ENCODE data around the gene EEF1A2. TPM values are rescaled to one million over a fixed set of nuclear protein-coding genes. Genes with fewer than 3 reads are reported as not detected.

EEF1A2 gene
- total and polyA plus RNA-seq, 2 donors from 2014 or later = 1.5 to 18.1 TPM

GRCh38 chr20:63500151-63500901, 1.4 kb upstream of the EEF1A2 start:
- Histone ChIP-seq H3K4me3 (ENCODE audit: low read length in 3 of 3) (no peak overlapping the region), H3K9me3 (ENCODE audit: control insufficient read depth in 2 of 3, insufficient read depth in 1 of 3, low read length in 3 of 3) (peaks cover 0 to 10% (median 0%) of the 10 kb centered on the region in 3 donors), H3K9ac (ENCODE audit: low read length in 3 of 3) (no peak overlapping the region), H3K4me1 (ENCODE audit: control insufficient read depth in 2 of 3, insufficient read depth in 2 of 3, low read depth in 1 of 3, low read length in 3 of 3) (peaks cover 0 to 2% (median 0%) of the 10 kb centered on the region in 3 donors), H3K36me3 (ENCODE audit: control insufficient read depth in 2 of 3, insufficient read depth in 3 of 3, low read length in 3 of 3) (no peaks in the 10 kb centered on the region), H3K27ac (ENCODE audit: low read depth in 2 of 2, low read length in 2 of 2) (no peak overlapping the region), H3K27me3 (ENCODE audit: control insufficient read depth, insufficient read depth, low read length) (peaks cover 2% of the 10 kb centered on the region)
- no peak for FAIRE-seq
- DNase-seq = peak in 2 of 5 donors; percentile 60 to 70
- TF ChIP-seq, protein P1, sequence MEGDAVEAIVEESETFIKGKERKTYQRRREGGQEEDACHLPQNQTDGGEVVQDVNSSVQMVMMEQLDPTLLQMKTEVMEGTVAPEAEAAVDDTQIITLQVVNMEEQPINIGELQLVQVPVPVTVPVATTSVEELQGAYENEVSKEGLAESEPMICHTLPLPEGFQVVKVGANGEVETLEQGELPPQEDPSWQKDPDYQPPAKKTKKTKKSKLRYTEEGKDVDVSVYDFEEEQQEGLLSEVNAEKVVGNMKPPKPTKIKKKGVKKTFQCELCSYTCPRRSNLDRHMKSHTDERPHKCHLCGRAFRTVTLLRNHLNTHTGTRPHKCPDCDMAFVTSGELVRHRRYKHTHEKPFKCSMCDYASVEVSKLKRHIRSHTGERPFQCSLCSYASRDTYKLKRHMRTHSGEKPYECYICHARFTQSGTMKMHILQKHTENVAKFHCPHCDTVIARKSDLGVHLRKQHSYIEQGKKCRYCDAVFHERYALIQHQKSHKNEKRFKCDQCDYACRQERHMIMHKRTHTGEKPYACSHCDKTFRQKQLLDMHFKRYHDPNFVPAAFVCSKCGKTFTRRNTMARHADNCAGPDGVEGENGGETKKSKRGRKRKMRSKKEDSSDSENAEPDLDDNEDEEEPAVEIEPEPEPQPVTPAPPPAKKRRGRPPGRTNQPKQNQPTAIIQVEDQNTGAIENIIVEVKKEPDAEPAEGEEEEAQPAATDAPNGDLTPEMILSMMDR (IDR thresholded peaks at IDR 0.05; ENCODE audit: borderline replicate concordance, extremely low read depth, insufficient read depth) = no peak
- intact Hi-C loops (cut with DNase I) = no loop called here

DNA sequence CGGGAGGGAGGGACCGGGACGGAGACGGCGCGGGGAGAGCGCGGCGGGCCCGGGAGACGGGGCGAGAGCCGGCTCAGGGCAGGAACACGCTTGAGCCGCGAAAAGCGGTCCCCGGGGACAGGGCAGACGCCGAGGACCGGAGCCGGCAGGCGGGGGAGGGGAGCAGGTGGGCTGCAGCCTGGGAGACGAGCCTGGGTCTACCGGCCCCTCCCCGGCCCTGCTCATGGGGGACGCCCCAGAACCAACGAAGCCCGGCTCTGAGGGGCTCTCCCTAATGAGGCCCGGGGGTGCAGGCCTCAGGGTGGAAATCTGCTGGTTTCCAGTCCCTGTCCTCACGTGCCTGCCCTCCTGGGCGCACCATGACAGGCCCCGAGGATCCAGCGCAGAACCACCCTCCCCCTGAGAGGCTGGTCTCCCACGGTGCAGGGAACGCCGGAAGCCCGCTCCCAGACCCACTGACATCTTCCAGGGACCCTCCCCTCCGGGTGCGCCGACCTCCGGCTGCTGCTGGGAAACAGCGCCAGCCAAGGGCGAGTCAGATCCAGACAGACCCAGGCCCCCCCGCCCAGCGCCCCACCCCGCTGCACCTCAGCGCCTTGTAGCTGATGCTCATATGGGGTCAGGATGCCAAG, 571 bp upstream of the EEF1A2 start:
- H3K27me3 ChIP-seq (ENCODE audit: control insufficient read depth, insufficient read depth, low read length) = peaks cover 2% of the 10 kb centered on the region
- H3K4me1 ChIP-seq (ENCODE audit: control insufficient read depth in 2 of 3, insufficient read depth in 2 of 3, low read depth in 1 of 3, low read length in 3 of 3) = peaks cover 0 to 2% (median 0%) of the 10 kb centered on the region in 3 donors
- DNase-seq = peak in 3 of 5 donors; percentile 22 to 79 (median 78)
- H3K36me3 ChIP-seq (ENCODE audit: control insufficient read depth in 2 of 3, insufficient read depth in 3 of 3, low read length in 3 of 3) = no peaks in the 10 kb centered on the region
- no peak for FAIRE-seq
- no peak overlapping the region for H3K4me3 ChIP-seq (ENCODE audit: low read length in 3 of 3)
- no peak overlapping the region for H3K27ac ChIP-seq (ENCODE audit: low read depth in 2 of 2, low read length in 2 of 2)
- H3K9me3 ChIP-seq (ENCODE audit: control insufficient read depth in 2 of 3, insufficient read depth in 1 of 3, low read length in 3 of 3) = peaks cover 0 to under 1% (median 0%) of the 10 kb centered on the region in 3 donors
- TF ChIP-seq, protein P1 (IDR thresholded peaks at IDR 0.05; ENCODE audit: borderline replicate concordance, extremely low read depth, insufficient read depth) = no peak
- H3K9ac ChIP-seq (ENCODE audit: low read length in 3 of 3) = no peak overlapping the region
- intact Hi-C loops (cut with DNase I) = no loop called here

DNA sequence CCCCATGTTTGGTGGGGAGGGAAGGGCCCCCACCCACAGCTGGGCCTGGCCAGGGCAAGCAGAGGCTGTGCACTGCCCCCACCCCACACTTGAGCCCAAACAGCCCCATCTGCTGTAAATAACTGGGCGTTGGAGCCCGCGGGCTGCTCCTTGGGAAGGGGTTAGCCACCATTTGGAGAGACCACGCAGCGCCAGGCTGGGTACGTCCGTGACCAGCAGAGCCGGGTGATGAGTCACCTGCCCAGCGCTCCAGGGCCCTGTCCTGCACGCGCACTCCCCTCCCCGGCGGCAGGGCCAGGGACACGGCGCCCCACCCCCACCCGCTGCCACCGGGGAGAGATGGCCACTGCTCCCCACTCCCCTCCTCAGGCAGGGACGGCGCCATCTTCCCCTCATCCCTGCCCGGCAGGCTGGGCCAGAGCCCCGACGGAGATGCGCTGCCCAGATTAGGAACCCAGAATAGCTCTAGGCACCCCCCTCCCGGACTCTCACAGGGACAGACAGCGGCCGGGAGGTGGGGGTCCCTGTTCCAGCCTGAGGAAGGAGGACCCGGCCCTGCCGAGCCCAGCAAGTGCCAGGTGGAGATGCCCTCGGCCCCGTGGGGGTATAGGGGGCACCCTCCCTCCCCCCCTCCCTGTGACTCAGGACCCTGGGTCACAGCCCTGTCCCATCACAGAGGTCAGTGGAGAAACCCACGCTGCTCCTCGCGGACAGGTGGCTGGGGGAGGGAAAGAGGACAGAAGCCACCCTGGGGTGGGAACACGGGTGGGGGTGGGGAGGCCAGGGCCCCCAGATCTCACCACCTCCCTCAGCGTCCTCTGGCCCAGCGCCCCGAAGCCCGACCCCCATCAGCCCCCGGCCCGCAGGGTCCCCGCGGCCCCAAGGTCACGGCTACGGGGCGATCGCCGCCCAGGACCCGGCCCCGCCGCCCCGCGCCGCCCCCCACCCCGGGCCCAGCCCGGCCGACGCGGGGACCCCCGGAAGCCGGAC, 642 bp downstream of the EEF1A2 start:
- Histone ChIP-seq H3K27me3 (ENCODE audit: control insufficient read depth, insufficient read depth, low read length) (peaks cover 2% of the 10 kb centered on the region), H3K4me1 (ENCODE audit: control insufficient read depth in 2 of 3, insufficient read depth in 2 of 3, low read depth in 1 of 3, low read length in 3 of 3) (peaks cover 0 to 2% (median 0%) of the 10 kb centered on the region in 3 donors), H3K4me3 (ENCODE audit: low read length in 3 of 3) (no peak overlapping the region), H3K36me3 (ENCODE audit: control insufficient read depth in 2 of 3, insufficient read depth in 3 of 3, low read length in 3 of 3) (no peaks in the 10 kb centered on the region), H3K9ac (ENCODE audit: low read length in 3 of 3) (no peak overlapping the region), H3K27ac (ENCODE audit: low read depth in 2 of 2, low read length in 2 of 2) (no peak overlapping the region), H3K9me3 (ENCODE audit: control insufficient read depth in 2 of 3, insufficient read depth in 1 of 3, low read length in 3 of 3) (no peaks in the 10 kb centered on the region)
- intact Hi-C loops (cut with DNase I) = no loop called here
- DNase-seq (peak in 3 of 5 donors; percentile 16 to 87 (median 68)), FAIRE-seq (no peak)
- TF ChIP-seq, protein P1 (IDR thresholded peaks at IDR 0.05; ENCODE audit: borderline replicate concordance, extremely low read depth, insufficient read depth) = no peak

Measured in kidney (tissue), 14 donors.